CMK (cell line): Measurements from ENCODE around the gene CEBPB.

Experiments
- DNase-seq: peaks from one replicate; pipeline ENCODE4 v3.0.0-alpha.2; 2010; ENCODE audit warnings: low read depth

The CEBPB gene

DNA sequence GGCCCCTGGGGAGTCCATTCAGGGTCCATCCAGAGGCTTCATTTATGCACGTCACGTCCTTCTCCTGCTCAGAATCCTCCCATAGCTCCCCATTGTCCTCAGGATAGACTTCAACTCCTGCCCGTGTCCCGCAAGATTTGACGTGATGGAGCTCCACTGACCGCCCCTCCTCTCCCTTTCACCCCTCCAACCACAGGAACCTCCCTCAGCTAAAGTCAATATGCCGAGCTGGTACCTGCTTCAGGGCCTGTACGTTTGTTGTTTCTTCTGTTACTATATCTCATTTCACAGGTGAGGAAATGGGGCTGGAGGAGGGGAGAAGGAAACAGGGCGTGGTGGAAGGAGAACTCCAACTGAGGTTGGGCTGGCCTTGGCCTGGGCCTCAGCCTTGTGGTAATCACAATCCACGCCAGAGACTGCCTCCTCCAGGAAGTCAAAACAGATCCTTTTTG, 38.6 kb downstream of the CEBPB start:
- no peak for DNase-seq

DNA sequence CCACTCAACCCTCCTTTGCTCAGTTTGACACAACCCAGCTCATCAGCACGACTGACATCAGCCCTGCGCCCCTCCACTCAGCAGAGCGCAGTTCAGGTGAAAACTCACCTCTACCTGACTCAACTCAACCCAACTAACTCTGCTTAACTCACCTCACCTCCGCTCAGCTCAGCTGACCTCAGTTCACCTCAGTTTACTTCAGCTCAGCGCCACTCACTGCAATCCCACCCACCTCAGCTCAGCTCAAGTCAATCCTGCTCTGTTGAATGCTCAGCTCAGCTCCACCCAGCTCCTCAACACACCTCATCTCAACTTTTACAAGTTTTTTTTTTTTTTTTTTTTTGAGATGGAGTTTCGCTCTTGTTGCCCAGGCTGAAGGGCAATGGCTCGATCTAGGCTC, 39.6 kb downstream of the CEBPB start:
- no peak for DNase-seq

DNA sequence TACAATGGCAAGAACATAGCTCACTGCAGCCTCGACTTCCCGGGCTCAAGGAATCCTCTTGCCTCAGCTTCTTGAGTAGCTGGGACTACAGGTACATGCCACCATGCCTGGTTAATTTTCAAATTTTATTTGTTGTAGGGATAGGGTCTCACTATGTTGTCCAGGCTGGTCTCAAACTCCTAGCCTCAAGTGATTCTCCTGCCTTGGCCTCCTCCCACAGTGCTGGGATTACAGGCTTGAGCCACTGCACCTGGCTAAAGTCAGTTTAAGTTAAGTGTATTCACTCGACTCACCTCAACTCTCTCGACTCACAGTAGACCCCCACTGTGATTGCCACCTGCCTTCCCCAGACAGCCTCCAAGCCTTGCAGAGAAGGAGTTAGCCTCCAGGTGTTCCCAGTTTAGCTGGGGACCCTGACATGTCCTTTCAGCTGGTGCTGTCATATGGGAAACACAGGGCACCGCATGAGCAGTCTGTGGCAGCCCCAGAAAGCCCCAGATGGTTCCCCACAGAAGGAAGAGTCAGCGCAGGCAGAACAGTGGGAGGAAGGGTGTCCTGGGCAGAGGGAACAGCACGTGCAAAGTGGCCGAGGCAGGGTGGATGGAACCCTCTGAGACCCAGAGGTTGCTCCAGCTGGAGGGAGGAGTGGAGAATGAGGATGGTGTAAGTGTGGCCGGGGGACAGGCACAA, 40.4 kb downstream of the CEBPB start:
- no peak for DNase-seq

- DNase-seq = no peak
Observed at GRCh38 chr20:50231854-50232253, 41.2 kb downstream of the CEBPB start.

GRCh38 chr20:50232651-50233324, 42.2 kb downstream of the CEBPB start:
- DNase-seq = no peak

DNA sequence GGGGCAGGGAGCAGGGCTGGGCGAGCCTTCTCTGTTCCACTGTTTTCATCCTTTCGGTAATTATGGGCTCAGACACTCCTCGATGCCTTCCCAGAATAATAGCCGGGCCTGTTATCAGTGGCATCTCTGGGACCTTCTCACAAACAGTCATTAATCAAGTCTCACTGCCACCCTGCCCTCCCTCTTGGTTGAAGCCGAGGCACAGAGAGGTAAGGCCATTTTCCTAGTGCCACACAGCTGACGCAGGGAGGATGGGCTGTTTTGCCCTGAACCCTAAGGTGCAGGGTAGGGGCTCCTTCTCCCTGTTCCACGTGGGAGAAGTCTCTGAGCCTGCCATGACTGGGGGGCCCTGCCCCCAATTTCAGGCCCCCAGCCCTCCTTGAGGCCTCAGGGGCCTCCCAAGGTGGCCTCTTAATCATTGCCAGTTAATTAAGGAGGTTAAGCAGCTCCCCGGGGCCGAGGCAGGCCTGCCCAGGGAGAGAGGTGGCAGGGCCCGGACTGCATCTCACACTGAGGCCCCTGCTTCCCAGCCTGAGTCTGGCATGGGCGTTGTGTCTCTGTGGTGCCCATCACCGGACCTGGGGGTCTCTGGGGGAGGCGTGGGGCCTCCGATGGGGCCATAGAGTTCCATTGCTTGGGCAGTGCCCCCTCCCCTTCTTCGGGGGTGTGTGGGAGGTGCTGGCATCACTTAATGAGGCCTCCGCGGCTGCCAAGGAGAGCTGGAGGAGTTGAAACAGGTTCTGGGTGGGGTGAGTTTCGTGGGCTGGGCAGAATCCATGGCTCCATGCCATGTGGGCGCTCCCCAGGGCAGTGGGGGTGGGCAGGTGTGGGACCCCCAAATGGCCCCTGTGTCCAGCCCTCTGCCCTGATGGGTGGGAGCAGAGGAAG, 42.9 kb downstream of the CEBPB start:
- DNase-seq = no peak

DNA sequence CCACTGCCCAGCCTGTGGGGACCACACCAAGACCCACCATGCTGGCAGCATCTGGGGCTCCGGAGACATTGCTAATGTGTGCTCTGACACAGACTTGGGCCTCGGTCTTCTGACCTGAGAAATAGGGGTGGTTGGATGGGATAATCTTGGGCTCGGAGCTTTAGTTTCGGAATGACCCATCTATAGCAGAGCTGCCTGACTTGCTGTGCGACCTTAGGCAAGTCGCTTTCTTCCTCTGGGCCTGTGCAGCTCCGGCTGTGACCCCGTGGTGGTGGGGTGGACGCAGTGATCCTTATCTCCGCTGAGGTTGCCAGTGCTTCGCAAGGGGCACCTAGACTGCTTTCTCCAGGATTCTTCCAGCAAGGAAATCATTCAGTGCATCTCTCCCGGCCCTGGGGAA, 43.7 kb downstream of the CEBPB start:
- no peak for DNase-seq

DNA sequence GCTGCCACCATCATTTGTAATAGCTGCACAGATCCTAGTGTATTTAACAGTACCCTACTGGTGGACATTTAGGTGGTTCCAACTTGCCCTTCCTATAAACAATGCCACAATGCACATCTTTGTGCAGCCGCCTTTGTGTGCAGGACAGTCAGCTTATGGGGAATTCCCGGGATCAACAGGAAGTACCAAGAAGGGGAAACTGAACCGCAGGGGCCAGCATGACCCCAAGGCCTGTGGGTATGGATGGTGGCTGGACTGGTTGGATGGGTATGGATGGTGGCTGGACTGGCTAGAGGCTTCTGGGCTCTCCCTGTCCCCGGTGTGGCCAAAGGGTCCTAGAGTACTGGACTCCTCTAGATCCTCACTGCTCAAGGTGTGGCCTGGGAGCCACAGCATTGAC, 46.7 kb downstream of the CEBPB start:
- no peak for DNase-seq

GRCh38 chr20:50238081-50238800, 47.6 kb downstream of the CEBPB start:
- no peak for DNase-seq

GRCh38 chr20:50240092-50240491, 49.5 kb downstream of the CEBPB start:
- DNase-seq = no peak

- no peak for DNase-seq
Observed at GRCh38 chr20:50242178-50242514, 51.5 kb downstream of the CEBPB start.
